Ishikawa (cell line): ENCODE measurements around the gene ATP1B1.

Source experiments
- CEBPB ChIP-seq: IDR thresholded peaks from 2 replicates; pipeline ENCODE4 v1.6.1; 2012
- CREB1 ChIP-seq: IDR thresholded peaks from 2 replicates; pipeline ENCODE4 v1.6.1; 2012; ENCODE audit warnings: low read depth
- EP300 ChIP-seq: IDR thresholded peaks from 2 replicates; pipeline ENCODE4 v1.6.1; 2012; ENCODE audit warnings: borderline replicate concordance
- FOXM1 ChIP-seq: IDR thresholded peaks from 2 replicates; pipeline ENCODE4 v1.6.1; 2012; ENCODE audit warnings: low read depth, borderline replicate concordance
- RAD21 ChIP-seq: IDR thresholded peaks from 2 replicates; pipeline ENCODE4 v1.6.1; 2012; ENCODE audit warnings: low read depth
- REST ChIP-seq: IDR thresholded peaks from 2 replicates; pipeline ENCODE4 v1.6.1; 2012; ENCODE audit warnings: low read depth, mild to moderate bottlenecking
- TAF1 ChIP-seq: IDR thresholded peaks from 2 replicates; pipeline ENCODE4 v1.6.1; 2012; ENCODE audit warnings: low read depth, mild to moderate bottlenecking
- TEAD4 ChIP-seq: IDR thresholded peaks from 2 replicates; pipeline ENCODE4 v1.6.1; 2012
- USF1 ChIP-seq: IDR thresholded peaks from 2 replicates; pipeline ENCODE4 v1.6.1; 2012
- YY1 ChIP-seq: IDR thresholded peaks from 2 replicates; pipeline ENCODE4 v1.6.1; 2012; ENCODE audit warnings: low read depth

- TF ChIP-seq TAF1 = no peak
- no peak for TF ChIP-seq CREB1
- TF ChIP-seq REST = no peak
- TF ChIP-seq YY1 = no peak
- TF ChIP-seq TEAD4 = no peak
- TF ChIP-seq CEBPB = no peak
- no peak for TF ChIP-seq EP300
- TF ChIP-seq USF1 = no peak
- TF ChIP-seq FOXM1 = no peak
- no peak for TF ChIP-seq RAD21
Observed at GRCh38 chr1:169089776-169090175, 16.7 kb upstream of the ATP1B1 start.
